Tibial nerve (tissue), 4 donors: Measurements from ENCODE around the gene PRPSAP1. TPM values are rescaled to one million over a fixed set of nuclear protein-coding genes. Genes with fewer than 3 reads are reported as not detected.

Experiments
- DNase-seq, 2 donors: peaks; one replicate each; pipeline ENCODE4 v3.0.0-alpha.2; 2019; ENCODE audit warnings: low spot score in 2 of 2
- H3K27ac ChIP-seq, 4 donors: fragments of 200-600 bp; sonication (generic) in 3 of 4; one replicate each; pipeline ENCODE4 v1.5.1; 2017 to 2019; ENCODE audit warnings: mild to moderate bottlenecking in 1 of 4
- H3K27me3 ChIP-seq, 2 donors: fragments of 200-600 bp; sonication (generic) in 1 of 2; one replicate each; pipeline versions ENCODE4 v1.5.1 to v1.6.0; 2017 to 2019
- H3K36me3 ChIP-seq, 3 donors: fragments of 200-600 bp; sonication (generic); one replicate each; pipeline ENCODE4 v1.5.1; 2018 to 2019
- H3K4me1 ChIP-seq, 4 donors: fragments of 200-600 bp; sonication (generic) in 3 of 4; one replicate each; pipeline ENCODE4 v1.5.1; 2017 to 2019
- H3K4me3 ChIP-seq, 4 donors: fragments of 200-600 bp; sonication (generic) in 3 of 4; one replicate each; pipeline ENCODE4 v1.5.1; 2017 to 2019; ENCODE audit warnings: mild to moderate bottlenecking in 1 of 4, moderate library complexity in 1 of 4
- H3K9me3 ChIP-seq, 4 donors: fragments of 200-600 bp; sonication (generic) in 3 of 4; one replicate each; pipeline ENCODE4 v1.5.1; 2017 to 2019
- CTCF ChIP-seq, 5 experiments: fragments of 200-600 bp in 3 of 5; fragments of 450-650 bp in 2 of 5; sonication (generic) in 3 of 5; IDR thresholded peaks; one replicate each; pipeline ENCODE4 v1.5.1; 2016 to 2019; ENCODE audit warnings: antibody characterized with exemption in 5 of 5, mild to moderate bottlenecking in 3 of 5, moderate library complexity in 2 of 5
- EP300 ChIP-seq, 2 donors: sonication (generic); formaldehyde crosslinking; IDR thresholded peaks; one replicate each; pipeline ENCODE4 v1.6.1; 2017; ENCODE audit warnings: antibody characterized with exemption in 2 of 2, mild to moderate bottlenecking in 1 of 2
- POLR2A ChIP-seq, 2 donors: fragments of 450-650 bp; IDR thresholded peaks; one replicate each; pipeline ENCODE4 v1.6.1; 2017; ENCODE audit warnings: antibody characterized with exemption in 2 of 2, mild to moderate bottlenecking in 2 of 2, moderate library complexity in 2 of 2
- WGBS, 2 donors: methylation state at CpG; one replicate each; pipeline ENCODE4 v1.1.5; 2018; 5-methylcytosine and 5-hydroxymethylcytosine counted together
- total RNA-seq, 4 donors: library from RNA; depleted of rRNA; stranded (reverse); fragments of >200 nt; gene quantifications; one replicate each; pipeline ENCODE4 v1.1.0, GENCODE V29; 2016

PRPSAP1 gene
- total RNA-seq, 4 donors from 2014 or later: 66.8 to 108 (median 96.2) TPM

GRCh38 chr17:76368545-76368944, 14.8 kb upstream of the PRPSAP1 start:
- Histone ChIP-seq H3K4me1 (peaks cover 4 to 29% (median 17%) of the 10 kb centered on the region in 4 donors), H3K36me3 (no peaks in the 10 kb centered on the region), H3K27ac (no peak overlapping the region), H3K27me3 (no peaks in the 10 kb centered on the region), H3K4me3 (no peak overlapping the region), H3K9me3 (no peaks in the 10 kb centered on the region)
- WGBS, 2 donors: 56% methylated on average over 7 of the region's 11 CpGs; no CpG with 5 or more reads in 1 of the 2 donors
- TF ChIP-seq POLR2A (IDR thresholded peaks at IDR 0.05) (no peak), CTCF (IDR thresholded peaks at IDR 0.05) (no peak), EP300 (IDR thresholded peaks at IDR 0.05) (no peak)
- no peak for DNase-seq

GRCh38 chr17:76367642-76368041, 13.9 kb upstream of the PRPSAP1 start:
- H3K36me3 ChIP-seq: no peaks in the 10 kb centered on the region
- WGBS, 2 donors: 58 to 62% methylated on average over 2 to 6 of the region's 6 CpGs
- H3K4me3 ChIP-seq: no peak overlapping the region
- TF ChIP-seq EP300 (IDR thresholded peaks at IDR 0.05): no peak
- TF ChIP-seq POLR2A (IDR thresholded peaks at IDR 0.05): no peak
- DNase-seq: no peak
- H3K9me3 ChIP-seq: no peaks in the 10 kb centered on the region
- no peak overlapping the region for H3K27ac ChIP-seq
- peaks cover 4 to 33% (median 17%) of the 10 kb centered on the region in 4 donors for H3K4me1 ChIP-seq
- H3K27me3 ChIP-seq: no peaks in the 10 kb centered on the region

- Histone ChIP-seq H3K27me3 (no peaks in the 10 kb centered on the region), H3K27ac (no peak overlapping the region), H3K9me3 (no peaks in the 10 kb centered on the region), H3K4me3 (no peak overlapping the region), H3K4me1 (peaks cover 4 to 41% (median 20%) of the 10 kb centered on the region in 4 donors), H3K36me3 (no peaks in the 10 kb centered on the region)
- 97 to 98% methylated on average over 3 of the region's 3 CpGs for WGBS, 2 donors
- TF ChIP-seq POLR2A (IDR thresholded peaks at IDR 0.05): no peak
- TF ChIP-seq CTCF (IDR thresholded peaks at IDR 0.05): no peak
- no peak for TF ChIP-seq EP300 (IDR thresholded peaks at IDR 0.05)
- DNase-seq: no peak
These were observed 12.5 kb upstream of the PRPSAP1 start for GRCh38 chr17:76366247-76366646.

- Histone ChIP-seq H3K9me3 (no peaks in the 10 kb centered on the region), H3K36me3 (no peaks in the 10 kb centered on the region), H3K4me3 (no peak overlapping the region), H3K27me3 (no peaks in the 10 kb centered on the region), H3K4me1 (peaks cover 0 to 41% (median 17%) of the 10 kb centered on the region in 4 donors), H3K27ac (no peak overlapping the region)
- DNase-seq: no peak
- no peak for TF ChIP-seq POLR2A (IDR thresholded peaks at IDR 0.05)
- no peak for TF ChIP-seq EP300 (IDR thresholded peaks at IDR 0.05)
- TF ChIP-seq CTCF (IDR thresholded peaks at IDR 0.05): peak in 2 of 5 experiments; percentile 19 to 29
- WGBS, 2 donors: 50 to 60% methylated on average over 12 of the region's 12 CpGs
These were observed 11.7 kb upstream of the PRPSAP1 start for GRCh38 chr17:76365256-76365903.

GRCh38 chr17:76363107-76363842, 9.6 kb upstream of the PRPSAP1 start:
- Histone ChIP-seq H3K36me3 (no peaks in the 10 kb centered on the region), H3K9me3 (no peaks in the 10 kb centered on the region), H3K4me1 (peaks cover 0 to 37% (median 19%) of the 10 kb centered on the region in 4 donors), H3K4me3 (no peak overlapping the region), H3K27me3 (no peaks in the 10 kb centered on the region), H3K27ac (peak overlapping the region in 3 of 4 donors; percentile 66 to 84 (median 78))
- TF ChIP-seq POLR2A (IDR thresholded peaks at IDR 0.05) (no peak), EP300 (IDR thresholded peaks at IDR 0.05) (no peak), CTCF (IDR thresholded peaks at IDR 0.05) (no peak)
- no peak for DNase-seq
- WGBS, 2 donors: 74 to 83% methylated on average over 11 of the region's 11 CpGs
